ENCODE results near the gene SLC37A3. TPM values are rescaled to one million over a fixed set of nuclear protein-coding genes. Genes with fewer than 3 reads are reported as not detected.
A peak's percentile ranks its signal among the peaks of the same experiment; 100 is the strongest.

Gene SLC37A3
- total and polyA plus RNA-seq, 2 of the 13 experiments (the other 11 are each of a cell fraction or from before 2014, with no cell fraction given), result 21.3 to 27.9 TPM

DNA sequence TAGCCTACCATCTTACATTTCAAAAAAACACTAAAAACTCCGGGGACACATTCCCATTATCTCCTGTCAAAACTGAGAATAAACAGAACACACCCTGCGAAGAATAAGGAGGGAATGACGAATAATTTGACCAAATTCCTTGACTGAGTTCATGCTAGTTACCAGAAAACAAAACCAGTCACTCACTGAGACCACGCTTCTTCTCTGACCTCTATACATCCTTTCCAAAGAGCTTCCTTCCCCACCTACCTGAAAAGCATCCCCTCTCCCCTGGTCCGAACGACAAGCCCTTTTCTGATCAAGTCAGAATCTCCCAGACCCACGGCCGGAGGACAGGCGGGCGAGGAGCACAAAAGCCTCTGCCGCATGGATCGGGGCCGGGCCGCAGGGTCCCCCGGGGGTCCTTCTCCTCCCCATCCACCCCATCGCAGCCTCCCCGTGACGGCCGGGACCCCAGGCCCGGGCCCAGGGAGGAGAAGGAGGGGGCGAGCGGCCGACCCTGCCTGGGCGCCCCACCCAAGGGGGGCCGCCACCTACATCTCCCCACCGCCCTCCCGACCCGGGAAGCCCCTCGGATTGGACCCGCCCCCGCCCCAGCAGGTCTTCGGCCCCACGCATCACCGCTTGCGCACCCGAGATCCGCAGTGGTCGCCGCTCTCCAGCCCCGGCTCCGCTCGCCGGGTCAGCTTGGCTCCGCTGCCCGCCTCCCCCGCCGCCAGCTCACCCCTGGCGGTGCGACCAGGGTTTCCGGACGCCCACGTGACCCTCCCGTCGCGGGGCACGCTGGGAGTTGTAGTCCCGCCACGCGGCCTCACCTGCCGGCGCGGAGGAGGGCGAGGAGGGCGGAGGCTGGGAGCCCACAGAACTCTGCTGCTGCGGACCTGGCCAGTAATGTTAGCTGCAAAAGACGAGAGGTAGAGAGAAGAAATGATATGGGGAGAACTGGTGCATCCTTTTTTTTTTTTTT is at the start of gene SLC37A3 (continued):
- TF ChIP-seq NR2C2 (CRISPR knock-in tag; IDR thresholded peaks at IDR 0.05; ENCODE audit: borderline replicate concordance), result peak; percentile 87
- TF ChIP-seq ELF4 (CRISPR knock-in tag; IDR thresholded peaks at IDR 0.05; ENCODE audit: borderline replicate concordance), result no peak
- no peak for TF ChIP-seq ZNF180 (CRISPR knock-in tag; IDR thresholded peaks at IDR 0.05; ENCODE audit: borderline replicate concordance, low read depth)
- TF ChIP-seq KLF15 (CRISPR knock-in tag; IDR thresholded peaks at IDR 0.05; ENCODE audit: borderline replicate concordance), result no peak
- peak; percentile 94 for TF ChIP-seq ZNF143 (CRISPR knock-in tag; IDR thresholded peaks at IDR 0.05)
- no peak for TF ChIP-seq ZBTB43 (CRISPR knock-in tag; conservative IDR thresholded peaks at IDR 0.05)
- TF ChIP-seq MTA1 (CRISPR knock-in tag; IDR thresholded peaks at IDR 0.05; ENCODE audit: borderline replicate concordance), result 0 out of 2 replicates have a peak, but pooled peaks have one; percentile 9
- TF ChIP-seq, protein P1, sequence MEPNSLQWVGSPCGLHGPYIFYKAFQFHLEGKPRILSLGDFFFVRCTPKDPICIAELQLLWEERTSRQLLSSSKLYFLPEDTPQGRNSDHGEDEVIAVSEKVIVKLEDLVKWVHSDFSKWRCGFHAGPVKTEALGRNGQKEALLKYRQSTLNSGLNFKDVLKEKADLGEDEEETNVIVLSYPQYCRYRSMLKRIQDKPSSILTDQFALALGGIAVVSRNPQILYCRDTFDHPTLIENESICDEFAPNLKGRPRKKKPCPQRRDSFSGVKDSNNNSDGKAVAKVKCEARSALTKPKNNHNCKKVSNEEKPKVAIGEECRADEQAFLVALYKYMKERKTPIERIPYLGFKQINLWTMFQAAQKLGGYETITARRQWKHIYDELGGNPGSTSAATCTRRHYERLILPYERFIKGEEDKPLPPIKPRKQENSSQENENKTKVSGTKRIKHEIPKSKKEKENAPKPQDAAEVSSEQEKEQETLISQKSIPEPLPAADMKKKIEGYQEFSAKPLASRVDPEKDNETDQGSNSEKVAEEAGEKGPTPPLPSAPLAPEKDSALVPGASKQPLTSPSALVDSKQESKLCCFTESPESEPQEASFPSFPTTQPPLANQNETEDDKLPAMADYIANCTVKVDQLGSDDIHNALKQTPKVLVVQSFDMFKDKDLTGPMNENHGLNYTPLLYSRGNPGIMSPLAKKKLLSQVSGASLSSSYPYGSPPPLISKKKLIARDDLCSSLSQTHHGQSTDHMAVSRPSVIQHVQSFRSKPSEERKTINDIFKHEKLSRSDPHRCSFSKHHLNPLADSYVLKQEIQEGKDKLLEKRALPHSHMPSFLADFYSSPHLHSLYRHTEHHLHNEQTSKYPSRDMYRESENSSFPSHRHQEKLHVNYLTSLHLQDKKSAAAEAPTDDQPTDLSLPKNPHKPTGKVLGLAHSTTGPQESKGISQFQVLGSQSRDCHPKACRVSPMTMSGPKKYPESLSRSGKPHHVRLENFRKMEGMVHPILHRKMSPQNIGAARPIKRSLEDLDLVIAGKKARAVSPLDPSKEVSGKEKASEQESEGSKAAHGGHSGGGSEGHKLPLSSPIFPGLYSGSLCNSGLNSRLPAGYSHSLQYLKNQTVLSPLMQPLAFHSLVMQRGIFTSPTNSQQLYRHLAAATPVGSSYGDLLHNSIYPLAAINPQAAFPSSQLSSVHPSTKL (CRISPR knock-in tag; IDR thresholded peaks at IDR 0.05), result peak; percentile 44; the same call in 1 of the 2 replicates
- TF ChIP-seq, protein P2, sequence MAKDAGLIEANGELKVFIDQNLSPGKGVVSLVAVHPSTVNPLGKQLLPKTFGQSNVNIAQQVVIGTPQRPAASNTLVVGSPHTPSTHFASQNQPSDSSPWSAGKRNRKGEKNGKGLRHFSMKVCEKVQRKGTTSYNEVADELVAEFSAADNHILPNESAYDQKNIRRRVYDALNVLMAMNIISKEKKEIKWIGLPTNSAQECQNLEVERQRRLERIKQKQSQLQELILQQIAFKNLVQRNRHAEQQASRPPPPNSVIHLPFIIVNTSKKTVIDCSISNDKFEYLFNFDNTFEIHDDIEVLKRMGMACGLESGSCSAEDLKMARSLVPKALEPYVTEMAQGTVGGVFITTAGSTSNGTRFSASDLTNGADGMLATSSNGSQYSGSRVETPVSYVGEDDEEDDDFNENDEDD (CRISPR knock-in tag; IDR thresholded peaks at IDR 0.05; ENCODE audit: borderline replicate concordance), result peak; percentile 48; the same call in 1 of the 2 replicates
- 0 out of 2 replicates have a peak, but pooled peaks have one; percentile 66 for TF ChIP-seq AHR (CRISPR knock-in tag; IDR thresholded peaks at IDR 0.05)
- no peak; the same call in 1 of the 2 replicates for TF ChIP-seq SRY (CRISPR knock-in tag; IDR thresholded peaks at IDR 0.05)
- no peak for TF ChIP-seq REXO4 (CRISPR knock-in tag; IDR thresholded peaks at IDR 0.05; ENCODE audit: borderline replicate concordance)
- peak; percentile 85 for TF ChIP-seq PHF8 (CRISPR knock-in tag; IDR thresholded peaks at IDR 0.05)
- TF ChIP-seq ELF3 (CRISPR knock-in tag; IDR thresholded peaks at IDR 0.05), result 0 out of 2 replicates have a peak, but pooled peaks have one; percentile 22
- peak; percentile 68 for TF ChIP-seq GABPA (IDR thresholded peaks at IDR 0.05; ENCODE audit: low read depth, low read length)
- TF ChIP-seq GABPA (CRISPR knock-in tag; IDR thresholded peaks at IDR 0.05; ENCODE audit: low read depth), result peak; percentile 83
- TF ChIP-seq, protein P3, sequence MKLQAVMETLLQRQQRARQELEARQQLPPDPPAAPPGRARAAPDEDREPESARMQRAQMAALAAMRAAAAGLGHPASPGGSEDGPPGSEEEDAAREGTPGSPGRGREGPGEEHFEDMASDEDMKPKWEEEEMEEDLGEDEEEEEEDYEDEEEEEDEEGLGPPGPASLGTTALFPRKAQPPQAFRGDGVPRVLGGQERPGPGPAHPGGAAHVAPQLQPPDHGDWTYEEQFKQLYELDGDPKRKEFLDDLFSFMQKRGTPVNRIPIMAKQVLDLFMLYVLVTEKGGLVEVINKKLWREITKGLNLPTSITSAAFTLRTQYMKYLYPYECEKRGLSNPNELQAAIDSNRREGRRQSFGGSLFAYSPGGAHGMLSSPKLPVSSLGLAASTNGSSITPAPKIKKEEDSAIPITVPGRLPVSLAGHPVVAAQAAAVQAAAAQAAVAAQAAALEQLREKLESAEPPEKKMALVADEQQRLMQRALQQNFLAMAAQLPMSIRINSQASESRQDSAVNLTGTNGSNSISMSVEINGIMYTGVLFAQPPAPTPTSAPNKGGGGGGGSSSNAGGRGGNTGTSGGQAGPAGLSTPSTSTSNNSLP (IDR thresholded peaks at IDR 0.05; ENCODE audit: low read depth, low read length), result no peak
- TF ChIP-seq FOSL1 (CRISPR knock-in tag; IDR thresholded peaks at IDR 0.05; ENCODE audit: borderline replicate concordance), result no peak
- TF ChIP-seq RAD21 (CRISPR knock-in tag; IDR thresholded peaks at IDR 0.05), result 0 out of 2 replicates have a peak, but pooled peaks have one; percentile 16
- TF ChIP-seq CBX2 (IDR thresholded peaks at IDR 0.05; ENCODE audit: low read depth, low read length), result no peak
- TF ChIP-seq CBX2 (CRISPR knock-in tag; IDR thresholded peaks at IDR 0.05; ENCODE audit: low read depth), result no peak
- no peak for TF ChIP-seq KLF6 (CRISPR knock-in tag; IDR thresholded peaks at IDR 0.05)

Data from HepG2 (cell line).